IMR-90 (cell line): ENCODE measurements around the gene TPPP3. TPM values are rescaled to one million over a fixed set of nuclear protein-coding genes. Genes with fewer than 3 reads are reported as not detected.

Source experiments
- ATAC-seq: fragments of 200-7000 bp; cut with Tn5 transposase; 2 replicates; pipeline ENCODE4 v1.9.1; 2020; ENCODE audit warnings: low read depth, mild to moderate bottlenecking, moderate library complexity
- BruUV-seq: library from RNA; stranded (reverse); fragments of 400-500 nt; replicated peaks from 2 replicates; lab custom pipeline; 2021; lab: Mats Ljungman, UMichigan
- CTCF ChIA-PET: fragments of 300-600 bp; formaldehyde crosslinking; extraction: SDS; loops from one replicate; lab custom pipeline; 2021; ENCODE audit warnings: antibody characterized with exemption; lab: Yijun Ruan, JAX
- POLR2A ChIA-PET: fragments of 300-600 bp; sonication (Branson Sonifier 250); formaldehyde crosslinking; loops from one replicate; lab custom pipeline; 2022; ENCODE audit warnings: antibody characterized with exemption; ENCODE audit not compliant: unreplicated experiment; lab: Charles Lee
- DNase-seq: peaks from one replicate; pipeline ENCODE4 v3.0.0; 2013
- H2AFZ ChIP-seq: replicated peaks from 2 replicates; pipeline ENCODE3; 2013; ENCODE audit warnings: low read length, mild to moderate bottlenecking; ENCODE audit not compliant: poor library complexity
- H2AK5ac ChIP-seq: 2 replicates; pipeline ENCODE4 v1.6.1; 2013; ENCODE audit warnings: low read depth, low read length, inconsistent platforms
- H2AK9ac ChIP-seq: replicated peaks from 2 replicates; pipeline ENCODE3; 2013; ENCODE audit warnings: mild to moderate bottlenecking, low read depth, low read length, moderate library complexity; ENCODE audit not compliant: poor library complexity
- H2BK120ac ChIP-seq: 2 replicates; pipeline ENCODE4 v1.6.1; 2013; ENCODE audit warnings: low read depth, low read length, inconsistent platforms
- H2BK15ac ChIP-seq: 3 replicates; pipeline ENCODE4 v1.6.1; 2013; ENCODE audit warnings: low read depth, low read length, inconsistent platforms
- H2BK20ac ChIP-seq: 2 replicates; pipeline ENCODE4 v1.6.1; 2013; ENCODE audit warnings: low read depth, mild to moderate bottlenecking, inconsistent platforms, low read length, moderate library complexity
- H2BK5ac ChIP-seq: 2 replicates; pipeline ENCODE4 v1.6.1; 2013; ENCODE audit warnings: mild to moderate bottlenecking, low read depth, low read length, inconsistent platforms; ENCODE audit not compliant: poor library complexity, severe bottlenecking
- H3K14ac ChIP-seq: replicated peaks from 2 replicates; pipeline ENCODE4 v1.6.1; 2013; ENCODE audit warnings: low read depth, low read length, inconsistent platforms
- H3K18ac ChIP-seq: 2 replicates; pipeline ENCODE4 v1.6.1; 2013; ENCODE audit warnings: low read depth, low read length, control low read depth
- H3K23ac ChIP-seq: 2 replicates; pipeline ENCODE4 v1.6.1; 2013; ENCODE audit warnings: low read depth, low read length, inconsistent platforms
- H3K27ac ChIP-seq: 2 replicates; pipeline ENCODE4 v1.5.1; 2013; ENCODE audit warnings: mild to moderate bottlenecking, control low read depth, low read length; ENCODE audit not compliant: insufficient read depth
- H3K27me3 ChIP-seq: 2 replicates; pipeline ENCODE4 v1.6.1; 2013; ENCODE audit warnings: low read length; ENCODE audit not compliant: control insufficient read depth, insufficient read depth
- H3K36me3 ChIP-seq: 2 replicates; pipeline ENCODE4 v1.6.1; 2013; ENCODE audit warnings: low read length, mixed read lengths; ENCODE audit not compliant: control insufficient read depth, insufficient read depth
- H3K4ac ChIP-seq: 2 replicates; pipeline ENCODE4 v1.6.1; 2013; ENCODE audit warnings: low read depth, low read length, inconsistent platforms
- H3K4me1 ChIP-seq: 2 replicates; pipeline ENCODE4 v1.6.1; 2013; ENCODE audit warnings: low read length, mixed read lengths; ENCODE audit not compliant: control insufficient read depth, insufficient read depth
- H3K4me2 ChIP-seq: 2 replicates; pipeline ENCODE4 v1.6.1; 2013; ENCODE audit warnings: low read depth, mild to moderate bottlenecking, control low read depth, low read length, moderate library complexity
- H3K4me3 ChIP-seq: 2 replicates; pipeline ENCODE4 v1.5.1; 2013; ENCODE audit warnings: low read depth, mild to moderate bottlenecking, control low read depth, low read length, moderate library complexity; ENCODE audit not compliant: insufficient read depth
- H3K56ac ChIP-seq: 2 replicates; pipeline ENCODE4 v1.6.1; 2013; ENCODE audit warnings: low read length, inconsistent platforms; ENCODE audit not compliant: insufficient read depth; ENCODE audit errors: extremely low read depth
- H3K79me1 ChIP-seq, 2 experiments: 2 replicates each; pipeline ENCODE4 v1.6.1; 2013; ENCODE audit warnings: low read length in 2 of 2, inconsistent platforms in 1 of 2, low read depth in 1 of 2
- H3K9ac ChIP-seq: 2 replicates; pipeline ENCODE4 v1.6.1; 2013; ENCODE audit warnings: low read depth, low read length, control low read depth
- H3K9me1 ChIP-seq: 2 replicates; pipeline ENCODE4 v1.6.1; 2013; ENCODE audit warnings: low read length, inconsistent platforms; ENCODE audit not compliant: insufficient read depth
- H3K9me3 ChIP-seq: 2 replicates; pipeline ENCODE4 v1.6.1; 2013; ENCODE audit warnings: low read length; ENCODE audit not compliant: control insufficient read depth, insufficient read depth
- H4K20me1 ChIP-seq: 2 replicates; pipeline ENCODE4 v1.6.1; 2013; ENCODE audit warnings: low read length, inconsistent platforms; ENCODE audit not compliant: insufficient read depth
- H4K5ac ChIP-seq: 2 replicates; pipeline ENCODE4 v1.6.1; 2013; ENCODE audit warnings: mild to moderate bottlenecking, low read depth, low read length, control low read depth
- H4K8ac ChIP-seq, 2 experiments: 2 replicates each; pipeline ENCODE4 v1.6.1; 2013; ENCODE audit warnings: low read depth in 2 of 2, low read length in 2 of 2, control low read depth in 1 of 2, inconsistent platforms in 1 of 2
- H4K91ac ChIP-seq: 2 replicates; pipeline ENCODE4 v1.6.1; 2013; ENCODE audit warnings: low read depth, low read length, inconsistent platforms; ENCODE audit not compliant: insufficient read depth
- BHLHE40 ChIP-seq: fragments of 150-350 bp; IDR thresholded peaks from 2 replicates; pipeline ENCODE4 v1.6.1; 2016; ENCODE audit warnings: mild to moderate bottlenecking, low read depth, low read length
- FOS ChIP-seq: fragments of 150-350 bp; IDR thresholded peaks from 2 replicates; pipeline ENCODE4 v1.6.1; 2016; ENCODE audit warnings: low read depth, low read length
- MAFK ChIP-seq: IDR thresholded peaks from 2 replicates; pipeline ENCODE4 v1.6.1; 2012; ENCODE audit warnings: low read depth, low read length, improper control_type of control experiment
- MXI1 ChIP-seq: IDR thresholded peaks from 2 replicates; pipeline ENCODE4 v1.6.1; 2012; ENCODE audit warnings: low read depth, mild to moderate bottlenecking, low read length, moderate library complexity, borderline replicate concordance
- WGBS, 2 experiments: methylation state at CpG; one replicate each; pipeline versions ENCODE4 v1.1.5 to v1.1.7; 2013; ENCODE audit warnings: missing lambda C conversion rate in 2 of 2; ENCODE audit not compliant: insufficient read length in 1 of 2; ENCODE audit errors: extremely low coverage in 2 of 2; 5-methylcytosine and 5-hydroxymethylcytosine counted together
- dilution Hi-C: fragments of 300-500 bp; cut with HindIII; formaldehyde crosslinking; loops from one replicate; pipeline ENCODE4 v1.14.3; 2018; ENCODE audit warnings: low sequenced_read_pairs; ENCODE audit not compliant: unreplicated experiment
- in situ Hi-C: fragments of 300-500 bp; cut with MboI; formaldehyde crosslinking; loops from 3 replicates; pipeline ENCODE4 v1.14.3; 2019; ENCODE audit warnings: low sequenced_read_pairs, inconsistent platforms, mixed read lengths
- intact Hi-C: fragments of 100-400 bp; cut with micrococcal nuclease; formaldehyde crosslinking; loops from 2 replicates; pipeline ENCODE4 v1.10.0; 2022
- polyA plus RNA-seq, 3 experiments: library from polyadenylated mRNA; depleted of rRNA; stranded (reverse); fragments of >200 nt; gene quantifications; 2 replicates each; pipeline ENCODE4 v1.2.3, GENCODE V29; 2012; ENCODE audit warnings: low replicate concordance in 1 of 3
- total RNA-seq: library from RNA; depleted of rRNA; stranded (reverse); fragments of >200 nt; gene quantifications from 2 replicates; pipeline ENCODE4 v1.2.3, GENCODE V29; 2012
- TF ChIP-seq, protein P1 (sequence below): fragments of 150-350 bp; IDR thresholded peaks from 2 replicates; pipeline ENCODE4 v1.6.1; 2017; ENCODE audit warnings: mild to moderate bottlenecking, antibody characterized with exemption, low read length, low read depth

Gene TPPP3
- total and polyA plus RNA-seq, 2 of the 4 experiments (the other 2 are of a cell fraction): 0.54 to 2.4 TPM

DNA sequence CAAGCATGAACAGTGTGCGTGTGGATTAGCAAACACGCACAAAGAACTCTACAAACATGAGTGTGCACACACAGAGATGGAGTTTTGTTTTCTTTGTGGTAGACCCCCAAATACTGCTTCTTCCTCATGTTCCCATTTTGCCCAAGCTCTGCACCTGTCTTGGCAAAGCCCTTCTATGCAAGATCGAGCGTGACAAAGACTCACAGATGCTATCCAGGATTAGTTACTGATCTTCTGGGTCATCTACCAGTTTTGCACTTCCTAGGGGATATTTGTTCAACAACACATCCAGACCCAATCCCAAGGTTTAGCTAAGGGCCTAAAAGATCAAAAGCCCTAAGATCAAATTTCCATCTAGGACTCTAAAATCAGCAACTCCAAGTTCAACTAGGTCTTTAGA is 50.7 kb downstream of the TPPP3 start:
- H2BK120ac ChIP-seq: no peak overlapping the region
- ATAC-seq: no peak

More for the DNA sequence above, 50.7 kb downstream of the TPPP3 start:
- dilution Hi-C loops (no loop called here), in situ Hi-C loops (no loop called here), intact Hi-C loops (no loop called here)
- no peak overlapping the region for H2AFZ ChIP-seq
- no peak overlapping the region for H3K4me3 ChIP-seq
- H3K18ac ChIP-seq: no peak overlapping the region
- no peaks in the 10 kb centered on the region for H3K9me3 ChIP-seq
- no peak overlapping the region for H2BK20ac ChIP-seq
- ChIA-PET CTCF (no interaction called here), POLR2A (interaction anchor here (0.5 kb wide), 1 partner anchor 130 kb away, joined by 3 read pairs; no protein-coding TSS in a partner anchor)
- no peaks in the 10 kb centered on the region for H3K27me3 ChIP-seq
- H4K20me1 ChIP-seq: no peaks in the 10 kb centered on the region
- H3K14ac ChIP-seq: no peak overlapping the region
- no peak overlapping the region for H4K5ac ChIP-seq
- H2BK15ac ChIP-seq: no peak overlapping the region
- H3K56ac ChIP-seq: no peak overlapping the region
- H3K4me2 ChIP-seq: no peak overlapping the region
- H2AK9ac ChIP-seq: no peak overlapping the region
- H3K23ac ChIP-seq: no peak overlapping the region
- no peak for DNase-seq
- no peaks in the 10 kb centered on the region for H3K79me1 ChIP-seq
- H4K8ac ChIP-seq: no peak overlapping the region
- no peak overlapping the region for H2AK5ac ChIP-seq
- H2BK5ac ChIP-seq: no peak overlapping the region
- no peak overlapping the region for H4K91ac ChIP-seq
- no peaks in the 10 kb centered on the region for H3K36me3 ChIP-seq
- no peak overlapping the region for H3K27ac ChIP-seq
- no peak overlapping the region for H3K9ac ChIP-seq
- BruUV-seq: no TSS peak
- no peak overlapping the region for H3K4ac ChIP-seq
- no peak for TF ChIP-seq BHLHE40
- TF ChIP-seq FOS: no peak
- no peak for TF ChIP-seq MAFK
- TF ChIP-seq, protein P1, sequence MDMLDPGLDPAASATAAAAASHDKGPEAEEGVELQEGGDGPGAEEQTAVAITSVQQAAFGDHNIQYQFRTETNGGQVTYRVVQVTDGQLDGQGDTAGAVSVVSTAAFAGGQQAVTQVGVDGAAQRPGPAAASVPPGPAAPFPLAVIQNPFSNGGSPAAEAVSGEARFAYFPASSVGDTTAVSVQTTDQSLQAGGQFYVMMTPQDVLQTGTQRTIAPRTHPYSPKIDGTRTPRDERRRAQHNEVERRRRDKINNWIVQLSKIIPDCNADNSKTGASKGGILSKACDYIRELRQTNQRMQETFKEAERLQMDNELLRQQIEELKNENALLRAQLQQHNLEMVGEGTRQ: no peak
- TF ChIP-seq MXI1: no peak
- 100% methylated on average over 2 of the region's 4 CpGs; no CpG with 5 or more reads in 1 of the 2 experiments for WGBS, 2 experiments
- no peaks in the 10 kb centered on the region for H3K4me1 ChIP-seq
- no peaks in the 10 kb centered on the region for H3K9me1 ChIP-seq
